Panc1 (cell line): ENCODE data around the gene RASA3.
"Not testable (repeated sequence)": the region's sequence is repeated elsewhere in the genome, so short reads cannot be mapped to it uniquely, and the experiment has no call there.

ENCODE experiments used
- CTCF ChIP-seq: fragments of 450-650 bp; IDR thresholded peaks from 2 replicates; pipeline ENCODE4 v1.5.1; 2017; ENCODE audit warnings: mild to moderate bottlenecking
- POLR2AphosphoS5 ChIP-seq: IDR thresholded peaks from 2 replicates; pipeline ENCODE4 v1.6.1; 2012; ENCODE audit warnings: mild to moderate bottlenecking, low read depth, low read length, moderate library complexity

- not testable (repeated sequence) for TF ChIP-seq POLR2AphosphoS5, CTCF
Observed at GRCh38 chr13:114148886-114149285, 16.5 kb upstream of the RASA3 start.
